Measurements from ENCODE around the gene TTLL7. TPM values are rescaled to one million over a fixed set of nuclear protein-coding genes. Genes with fewer than 3 reads are reported as not detected.

TTLL7 gene
- total RNA-seq, 1 donor from 2014 or later, result 15.0 TPM

- no peaks in the 10 kb centered on the region for H3K36me3 ChIP-seq
- no peak for DNase-seq (ENCODE audit: extremely low spot score in 2 of 2)
- no peaks in the 10 kb centered on the region for H3K27me3 ChIP-seq
- H3K9me3 ChIP-seq, result no peaks in the 10 kb centered on the region
- intact Hi-C loops (cut with DNase I), result no loop called here
- no peak overlapping the region for H3K4me3 ChIP-seq
- H3K4me1 ChIP-seq, result no peaks in the 10 kb centered on the region
- no peak for TF ChIP-seq CTCF (IDR thresholded peaks at IDR 0.05)
- no peak for TF ChIP-seq POLR2A (IDR thresholded peaks at IDR 0.05)
- TF ChIP-seq POLR2AphosphoS5 (IDR thresholded peaks at IDR 0.05; ENCODE audit: insufficient read depth in 1 of 2, low read depth in 1 of 2), result no peak
- no peak overlapping the region for H3K27ac ChIP-seq
Observed at GRCh38 chr1:83910461-83910860, 88.5 kb downstream of the TTLL7 start.

GRCh38 chr1:83909687-83910086 lies 89.2 kb downstream of the TTLL7 start:
- no peak overlapping the region for H3K27ac ChIP-seq
- no peak overlapping the region for H3K4me3 ChIP-seq
- TF ChIP-seq CTCF (IDR thresholded peaks at IDR 0.05) (no peak), POLR2AphosphoS5 (IDR thresholded peaks at IDR 0.05; ENCODE audit: insufficient read depth in 1 of 2, low read depth in 1 of 2) (no peak), POLR2A (IDR thresholded peaks at IDR 0.05) (no peak)
- DNase-seq (ENCODE audit: extremely low spot score in 2 of 2), result no peak
- no peaks in the 10 kb centered on the region for H3K4me1 ChIP-seq
- no peaks in the 10 kb centered on the region for H3K27me3 ChIP-seq
- H3K9me3 ChIP-seq, result no peaks in the 10 kb centered on the region
- intact Hi-C loops (cut with DNase I), result no loop called here
- H3K36me3 ChIP-seq, result no peaks in the 10 kb centered on the region

GRCh38 chr1:83905315-83905907 lies 93.5 kb downstream of the TTLL7 start:
- Histone ChIP-seq H3K36me3 (no peaks in the 10 kb centered on the region), H3K4me3 (no peak overlapping the region), H3K4me1 (no peaks in the 10 kb centered on the region), H3K27me3 (no peaks in the 10 kb centered on the region), H3K9me3 (no peaks in the 10 kb centered on the region), H3K27ac (no peak overlapping the region)
- intact Hi-C loops (cut with DNase I), result no loop called here
- peak in 2 of 3 experiments; percentile 18 to 37 for TF ChIP-seq CTCF (IDR thresholded peaks at IDR 0.05)
- TF ChIP-seq POLR2AphosphoS5 (IDR thresholded peaks at IDR 0.05; ENCODE audit: insufficient read depth in 1 of 2, low read depth in 1 of 2), result no peak
- no peak for DNase-seq (ENCODE audit: extremely low spot score in 2 of 2)

GRCh38 chr1:83901547-83902155 lies 97.3 kb downstream of the TTLL7 start:
- intact Hi-C loops (cut with DNase I), result no loop called here
- H3K4me1 ChIP-seq, result no peaks in the 10 kb centered on the region
- TF ChIP-seq POLR2A (IDR thresholded peaks at IDR 0.05) (no peak), POLR2AphosphoS5 (IDR thresholded peaks at IDR 0.05; ENCODE audit: insufficient read depth in 1 of 2, low read depth in 1 of 2) (no peak), CTCF (IDR thresholded peaks at IDR 0.05) (no peak)
- no peaks in the 10 kb centered on the region for H3K36me3 ChIP-seq
- H3K9me3 ChIP-seq, result no peaks in the 10 kb centered on the region
- no peak overlapping the region for H3K4me3 ChIP-seq
- no peak for DNase-seq (ENCODE audit: extremely low spot score in 2 of 2)
- H3K27ac ChIP-seq, result no peak overlapping the region
- no peaks in the 10 kb centered on the region for H3K27me3 ChIP-seq

- no peak for DNase-seq (ENCODE audit: extremely low spot score in 2 of 2)
- Histone ChIP-seq H3K9me3 (no peaks in the 10 kb centered on the region), H3K27ac (no peak overlapping the region), H3K27me3 (no peaks in the 10 kb centered on the region), H3K4me1 (no peaks in the 10 kb centered on the region), H3K36me3 (no peaks in the 10 kb centered on the region), H3K4me3 (no peak overlapping the region)
- intact Hi-C loops (cut with DNase I), result no loop called here
- TF ChIP-seq CTCF (IDR thresholded peaks at IDR 0.05) (no peak), POLR2A (IDR thresholded peaks at IDR 0.05) (no peak), POLR2AphosphoS5 (IDR thresholded peaks at IDR 0.05; ENCODE audit: insufficient read depth in 1 of 2, low read depth in 1 of 2) (no peak)
Observed at GRCh38 chr1:83900524-83900923, 98.4 kb downstream of the TTLL7 start.

Data from vagina (tissue), 2 donors.